ELF-1 (cell line): ENCODE data around the gene SLC35G3.
"Not testable (repeated sequence)": the region's sequence is repeated elsewhere in the genome, so short reads cannot be mapped to it uniquely, and the experiment has no call there.

Experiments used
- DNase-seq: peaks from one replicate; pipeline ENCODE4 v3.0.0-alpha.2; 2016; ENCODE audit warnings: low read depth, low spot score

SLC35G3 gene

DNA sequence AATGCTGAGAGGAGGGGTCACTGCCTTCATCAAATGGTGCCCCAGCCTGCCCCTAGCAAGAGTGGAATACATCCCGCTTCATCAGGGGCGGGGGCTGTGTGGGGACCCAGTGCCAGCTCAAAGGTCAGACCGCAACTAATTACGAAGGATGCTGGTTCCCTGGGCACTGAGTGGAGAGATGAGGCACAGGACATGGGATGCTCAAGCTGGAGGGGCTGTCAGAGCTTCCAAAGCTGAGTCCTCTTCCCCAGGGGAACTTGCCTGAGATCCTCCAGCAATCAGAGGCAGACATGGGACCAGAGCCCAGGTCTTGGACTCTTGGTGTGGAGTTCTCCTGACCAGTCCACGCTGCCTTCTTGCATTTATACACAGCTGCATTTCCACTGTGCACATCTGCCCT, 27.7 kb downstream of the SLC35G3 start:
- no peak for DNase-seq

DNA sequence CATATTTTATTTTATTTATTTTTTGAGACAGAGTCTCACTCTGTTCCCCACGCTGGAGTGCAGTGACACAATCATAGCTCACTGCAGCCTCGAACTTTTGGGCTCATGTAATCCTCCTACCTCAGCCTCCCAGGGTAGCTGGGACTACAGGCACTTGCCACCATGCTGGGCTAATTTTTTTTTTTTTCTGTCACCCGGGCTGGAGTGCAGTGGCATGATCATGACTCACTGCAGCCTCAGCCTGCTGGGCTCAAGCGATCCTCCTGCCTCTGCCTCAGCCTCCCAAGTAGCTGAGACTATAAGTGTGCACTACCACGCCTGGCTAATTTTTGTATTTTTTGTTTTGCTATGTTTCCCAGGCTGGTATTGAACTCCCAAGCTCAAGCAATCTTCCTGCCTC, 29.5 kb downstream of the SLC35G3 start:
- DNase-seq = no peak

DNA sequence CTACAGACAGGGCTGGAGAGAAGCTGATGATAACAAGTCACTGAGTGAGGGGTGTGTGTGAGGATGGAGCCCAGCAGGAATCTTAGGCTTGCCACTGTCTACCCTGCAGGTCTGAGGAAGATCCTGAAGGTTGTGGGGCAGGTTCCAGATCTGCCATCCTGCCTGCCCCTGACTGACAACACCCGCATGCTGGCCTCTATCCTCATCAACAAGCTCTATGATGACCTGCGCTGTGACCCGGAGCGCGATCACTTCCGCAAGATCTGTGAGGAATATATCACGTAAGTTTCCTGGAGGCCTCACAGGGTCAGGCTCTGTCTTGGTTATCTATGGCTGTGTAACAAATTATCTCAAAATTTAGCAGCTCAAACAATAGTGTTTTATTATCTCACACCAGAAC, 30.3 kb downstream of the SLC35G3 start:
- no peak for DNase-seq

DNA sequence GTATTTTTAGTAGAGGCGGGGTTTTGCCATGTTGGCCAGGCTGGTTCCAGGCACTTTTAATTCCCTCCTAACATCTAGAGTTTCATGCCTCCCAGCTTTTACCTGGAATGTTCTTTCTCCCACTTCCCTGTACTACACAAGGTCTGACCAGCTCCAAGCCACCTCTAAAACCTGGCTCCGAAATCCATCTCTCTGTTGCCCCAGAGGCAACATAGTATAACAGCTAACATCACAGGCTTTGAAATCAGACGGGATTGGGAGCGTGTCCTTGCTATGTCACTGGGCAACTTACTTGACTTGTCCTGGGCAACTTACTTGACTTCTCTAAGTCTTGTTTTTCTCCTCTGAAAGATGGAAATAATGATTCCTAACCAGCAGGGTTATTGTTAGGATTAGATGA, 31.4 kb downstream of the SLC35G3 start:
- DNase-seq = no peak

DNA sequence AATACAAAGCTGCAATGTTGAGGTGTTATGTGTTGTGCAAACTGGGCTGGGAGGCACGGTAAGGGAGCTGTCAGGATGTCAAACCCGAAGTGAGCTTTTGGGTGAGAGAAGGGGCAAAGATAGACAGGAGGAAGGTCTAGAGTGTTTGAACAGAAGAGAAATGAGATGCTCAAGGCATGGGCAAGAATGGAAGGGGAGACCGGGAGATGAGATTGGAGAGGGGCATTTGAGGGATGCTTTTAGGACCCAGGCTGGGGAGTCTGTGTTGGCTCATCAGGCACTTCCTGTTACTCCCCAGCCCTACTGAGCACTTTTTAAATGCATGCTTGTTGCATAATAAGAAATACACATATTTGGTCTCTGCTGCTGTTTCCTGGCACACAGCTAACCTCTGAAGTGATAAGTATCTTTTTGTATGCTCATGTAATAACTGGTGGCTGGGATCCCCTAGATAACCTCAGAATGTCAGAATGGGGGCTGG, 32.9 kb downstream of the SLC35G3 start:
- DNase-seq = no peak

DNA sequence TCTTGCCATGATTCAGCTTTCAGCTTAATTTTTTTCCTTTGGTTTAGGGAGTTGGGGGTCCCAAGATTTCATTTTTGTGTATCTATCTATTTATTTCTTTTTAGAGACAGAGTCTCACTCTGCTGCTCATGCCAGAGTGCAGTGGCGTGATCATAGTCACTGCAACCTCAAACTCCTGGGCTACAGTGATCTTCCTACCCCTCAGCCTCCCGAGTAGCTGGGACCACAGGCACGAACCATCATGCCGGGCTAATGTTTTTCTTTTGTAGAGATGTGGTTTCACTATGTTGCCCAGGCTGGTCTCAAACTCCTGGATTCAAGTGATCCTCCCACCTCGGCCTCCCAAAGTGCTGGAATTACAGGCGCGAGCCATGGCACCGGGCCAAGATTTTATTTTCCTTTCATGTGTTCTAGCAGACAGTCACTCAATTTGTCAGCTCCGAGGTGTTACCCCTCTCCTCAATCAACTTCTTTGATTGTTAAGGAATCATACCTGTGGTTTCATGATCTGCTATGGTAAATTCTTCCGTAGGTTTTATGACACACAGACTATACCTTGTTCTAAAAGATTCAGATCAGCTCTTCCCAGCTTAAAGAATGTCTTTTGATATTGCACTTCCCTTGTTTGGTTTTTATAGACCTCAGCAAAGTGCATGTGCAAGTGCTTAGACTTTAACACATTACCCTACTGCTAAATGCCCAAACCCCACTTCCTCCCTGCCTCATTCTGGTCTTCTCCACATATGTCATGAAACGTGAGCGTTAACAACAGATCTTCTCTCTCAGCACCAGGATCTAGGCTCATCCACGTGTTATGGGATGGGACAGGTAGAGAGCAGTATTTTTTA, 33.6 kb downstream of the SLC35G3 start:
- no peak for DNase-seq

DNA sequence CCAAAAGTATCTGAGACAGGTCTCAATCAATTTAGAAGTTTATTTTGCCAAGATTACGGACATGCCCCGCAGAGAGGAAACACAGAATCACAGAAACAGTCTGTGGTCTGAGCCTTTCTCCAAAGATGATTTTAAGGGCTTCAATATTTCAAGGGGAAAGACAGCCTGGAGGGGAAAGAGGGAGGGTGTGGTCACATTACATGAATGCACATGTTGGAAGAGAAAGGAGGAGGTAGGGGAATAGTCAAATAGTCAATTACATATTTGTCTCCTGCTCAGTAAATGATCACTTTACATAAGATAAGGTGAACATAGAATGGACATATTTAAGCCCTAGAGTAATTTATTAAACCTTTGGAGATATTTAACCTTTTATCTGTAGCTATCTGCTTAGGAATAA, 34.3 kb downstream of the SLC35G3 start:
- no peak for DNase-seq

DNA sequence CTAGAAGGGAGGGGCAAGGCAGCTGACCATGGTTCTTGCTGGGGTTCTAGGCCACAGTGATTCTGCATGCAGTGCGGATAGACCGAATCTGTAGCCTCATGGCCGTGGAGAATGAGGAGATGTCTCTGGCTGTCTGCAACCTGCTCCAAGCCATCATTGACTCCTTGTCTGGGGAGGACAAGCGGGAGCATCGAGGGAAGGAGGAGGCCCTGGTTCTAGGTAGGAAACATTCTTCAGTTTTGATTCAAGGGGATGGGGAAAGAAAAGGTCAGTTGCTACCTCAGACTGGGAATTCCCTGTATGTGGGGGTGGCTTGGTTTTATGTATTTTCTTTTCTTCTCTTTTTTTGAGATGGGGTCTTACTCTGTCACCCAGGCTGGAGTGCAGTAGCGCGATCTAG, 38.9 kb downstream of the SLC35G3 start:
- no peak for DNase-seq

DNA sequence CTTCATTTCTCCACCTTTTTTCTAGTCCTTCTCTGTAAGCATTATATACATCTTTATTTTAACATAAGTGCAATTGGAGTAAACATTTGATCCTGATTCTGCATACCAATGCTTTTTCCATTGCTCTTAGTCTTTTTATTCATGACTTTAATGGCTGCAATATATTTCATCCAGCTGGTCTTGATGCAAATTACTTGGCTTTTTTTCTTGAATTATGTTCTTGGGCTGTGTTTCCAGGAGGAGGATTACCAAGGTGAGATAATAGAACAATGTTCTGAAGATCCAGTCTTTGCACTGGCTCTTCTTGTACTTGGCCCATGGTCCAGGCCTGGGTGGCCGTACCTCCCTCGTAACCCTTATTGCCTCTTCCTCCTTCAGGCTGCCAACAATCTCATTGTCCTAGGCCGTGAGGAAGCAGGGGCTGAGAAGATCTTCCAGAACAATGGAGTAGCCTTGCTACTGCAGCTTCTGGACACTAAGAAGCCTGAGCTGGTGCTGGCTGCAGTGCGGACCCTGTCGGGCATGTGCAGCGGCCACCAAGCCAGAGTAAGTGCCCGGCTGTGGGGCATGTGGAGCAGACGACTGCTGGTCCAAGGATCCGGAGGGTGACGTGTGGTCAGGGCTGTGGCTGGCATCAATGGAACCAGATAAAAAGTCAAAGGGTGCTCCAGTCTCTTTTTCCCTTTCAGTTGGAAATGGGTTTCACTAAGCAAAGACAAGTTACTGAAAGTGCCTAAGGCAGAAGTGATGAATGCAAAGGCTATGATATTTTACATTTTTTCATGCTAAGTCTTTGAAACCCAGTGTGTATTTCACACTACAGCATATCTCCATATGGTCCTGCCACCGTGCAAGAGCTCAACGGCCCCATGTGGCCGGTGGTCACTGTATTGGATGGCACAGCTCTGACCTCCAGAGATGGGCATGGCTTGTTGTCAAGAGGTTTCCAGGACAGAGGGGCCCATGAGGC, 39.7 kb downstream of the SLC35G3 start:
- DNase-seq = no peak

DNA sequence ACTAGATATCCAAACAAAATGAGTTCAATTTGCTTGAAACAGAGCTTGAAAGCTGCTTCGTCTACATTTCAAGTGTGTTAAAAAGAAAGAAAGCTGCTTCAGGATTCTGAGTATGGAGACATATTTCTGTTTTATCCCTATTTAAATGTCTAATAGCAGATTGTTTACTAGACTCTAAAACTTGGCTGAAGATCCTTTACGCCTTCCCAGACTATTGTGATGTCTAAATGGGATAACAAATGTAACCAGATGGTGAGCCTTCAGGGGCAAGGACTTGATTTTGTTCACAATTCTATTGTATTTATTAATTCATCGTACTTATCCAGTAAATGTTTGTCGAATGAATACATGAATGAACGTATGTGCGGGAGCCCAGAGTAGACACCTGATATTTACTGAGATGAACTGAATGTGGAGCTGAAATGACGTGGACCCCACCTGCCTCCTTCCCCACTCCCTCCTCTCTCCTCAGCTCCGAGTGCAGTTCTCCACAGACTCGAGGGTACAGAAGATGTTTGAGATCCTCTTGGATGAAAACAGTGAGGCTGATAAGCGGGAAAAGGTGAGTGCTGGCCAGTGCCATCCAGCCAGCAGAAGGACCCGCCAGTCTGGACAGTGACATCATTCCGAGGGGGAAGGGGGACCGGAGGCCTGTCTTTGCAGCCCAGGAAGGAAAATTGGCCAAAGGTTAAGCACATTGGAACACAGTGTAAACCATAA, 41.6 kb downstream of the SLC35G3 start:
- no peak for DNase-seq

DNA sequence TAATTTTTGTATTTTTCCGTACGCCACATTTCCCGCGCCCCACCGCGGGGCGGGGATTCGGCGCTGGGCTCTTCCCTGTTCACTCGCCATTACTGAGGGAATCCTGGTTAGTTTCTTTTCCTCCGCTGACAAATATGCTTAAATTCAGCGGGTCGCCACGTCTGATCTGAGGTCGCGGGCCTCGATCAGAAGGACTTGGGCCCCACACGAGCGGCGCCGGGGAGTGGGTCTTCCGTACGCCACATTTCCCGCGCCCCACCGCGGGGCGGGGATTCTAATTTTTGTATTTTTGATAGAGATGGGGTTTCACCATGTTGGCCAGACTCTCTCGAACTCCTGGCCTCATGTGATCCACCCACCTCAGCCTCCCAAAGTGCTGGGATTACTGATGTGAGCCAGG, 43.1 kb downstream of the SLC35G3 start:
- not testable (repeated sequence) for DNase-seq

DNA sequence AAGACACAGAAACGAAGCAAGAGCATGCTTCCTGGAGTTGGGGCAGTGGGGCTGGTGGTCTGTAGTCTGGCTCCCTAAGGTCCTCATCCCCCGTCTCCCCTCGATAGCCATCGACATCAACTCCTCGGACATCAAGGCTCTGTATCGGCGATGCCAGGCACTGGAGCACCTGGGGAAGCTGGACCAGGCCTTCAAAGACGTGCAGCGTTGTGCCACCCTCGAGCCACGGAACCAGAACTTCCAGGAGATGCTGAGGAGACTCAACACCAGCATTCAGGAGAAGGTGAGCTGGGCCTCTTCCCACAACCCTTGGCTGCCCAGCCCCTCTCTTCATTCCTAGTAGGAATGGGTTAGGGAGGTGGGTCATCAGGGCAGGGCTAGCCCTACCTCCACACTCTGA, 44.3 kb downstream of the SLC35G3 start:
- DNase-seq = no peak

DNA sequence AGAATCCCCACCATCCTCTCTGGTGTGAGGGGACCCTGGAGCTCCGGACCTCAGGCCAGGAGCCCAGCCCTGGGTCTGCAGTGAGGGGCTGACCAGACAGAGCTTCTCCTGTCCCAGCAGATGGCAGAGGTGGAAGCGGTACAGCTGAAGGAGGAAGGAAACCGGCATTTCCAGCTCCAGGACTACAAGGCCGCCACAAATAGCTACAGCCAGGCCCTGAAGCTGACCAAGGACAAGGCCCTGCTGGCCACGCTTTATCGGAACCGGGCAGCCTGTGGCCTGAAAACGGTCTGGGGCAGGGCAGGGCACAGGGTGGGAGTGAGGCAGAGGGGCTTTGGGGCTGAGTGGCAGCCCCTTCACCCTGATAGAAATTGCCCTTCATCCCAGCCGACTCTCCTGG, 46.0 kb downstream of the SLC35G3 start:
- peak; percentile 23 for DNase-seq

DNA sequence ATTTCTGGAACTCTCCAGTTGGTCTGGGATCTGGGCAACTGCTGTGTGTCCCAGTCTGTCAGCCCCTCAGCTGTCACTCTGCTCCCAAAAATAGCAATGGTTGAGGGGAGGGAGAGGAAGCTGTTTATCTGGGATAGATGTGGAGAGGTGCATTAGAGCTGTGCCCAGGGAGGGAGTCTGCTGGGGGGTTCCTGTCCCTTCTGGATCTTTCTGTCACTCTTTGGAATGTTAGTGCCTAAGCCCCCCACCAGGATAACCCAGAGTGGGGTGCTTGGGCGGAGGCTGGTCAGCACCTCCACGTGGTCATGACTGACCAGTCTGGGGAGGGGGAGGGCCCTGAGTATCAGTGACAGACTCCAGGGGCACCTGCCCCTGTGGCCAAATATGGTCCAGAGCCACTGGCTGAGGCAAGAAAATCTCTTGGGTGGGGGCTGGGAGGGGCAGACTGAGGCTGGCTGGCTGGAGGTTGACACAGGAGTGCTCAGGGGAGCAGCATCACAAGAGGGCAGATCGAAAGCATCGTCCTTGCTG, 46.8 kb downstream of the SLC35G3 start, which contains the start of gene UNC45B:
UNC45B (plus strand) TSS at position 443 of the 531 bp plus-strand sequence. CDS start 447 bp downstream, outside the sequence.
- no peak for DNase-seq

DNA sequence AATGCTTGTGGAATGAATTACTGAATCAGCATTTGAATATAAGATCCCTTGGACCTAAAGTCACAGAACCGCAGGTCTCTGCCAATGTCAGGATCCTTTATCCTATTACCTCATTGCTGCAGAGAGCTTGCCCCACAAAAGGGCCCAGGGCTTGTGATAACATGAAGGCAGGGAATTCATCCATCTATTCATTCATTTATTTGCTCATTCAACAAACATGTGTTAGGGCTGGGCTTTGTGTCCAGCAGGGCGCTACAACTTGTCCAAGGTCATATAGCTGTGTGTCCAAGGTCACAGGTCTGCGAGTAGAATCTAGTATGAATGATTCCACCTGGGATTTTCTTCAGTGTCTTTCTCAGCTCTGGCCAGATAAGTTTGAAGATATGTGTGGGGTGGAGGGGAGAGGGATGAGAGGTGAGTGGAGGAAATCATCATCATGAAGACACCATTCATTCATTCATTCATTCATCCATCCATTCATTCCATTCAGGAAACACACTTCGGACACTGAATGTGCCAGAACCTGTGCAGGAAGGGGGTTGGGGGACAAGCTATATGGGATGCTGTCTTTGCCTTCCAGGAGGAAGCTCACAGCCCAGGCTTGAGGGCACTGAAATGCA, 47.9 kb downstream of the SLC35G3 start:
- DNase-seq = no peak

DNA sequence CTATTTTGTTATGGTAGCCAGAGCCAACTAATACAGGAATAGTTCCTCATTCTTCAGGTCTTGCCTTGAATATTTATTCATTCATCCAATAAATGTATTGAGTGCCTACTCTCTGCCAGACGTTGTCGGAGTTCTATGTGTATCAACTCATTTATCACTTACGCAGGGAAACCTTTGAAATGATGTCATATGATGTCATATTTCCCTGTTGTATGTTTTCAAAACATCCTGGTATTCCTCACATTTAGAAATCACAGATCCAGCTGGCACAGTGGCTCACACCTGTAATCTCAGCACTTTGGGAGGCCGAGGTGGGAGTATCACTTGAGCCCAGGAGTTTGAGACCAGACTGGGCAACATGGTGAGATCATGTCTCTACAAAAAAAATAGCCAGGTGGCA, 49.4 kb downstream of the SLC35G3 start:
- no peak for DNase-seq
